ENCODE data around the gene OR4F3. TPM values are rescaled to one million over a fixed set of nuclear protein-coding genes. Genes with fewer than 3 reads are reported as not detected.

The OR4F3 gene
- total RNA-seq: not detected in 2 replicates

GRCh38 chr5:181366968-181367367 is at the start of gene OR4F3:
TSS of gene OR4F3 (plus strand) at chr5:181367268.

Other genes with a start within 250 kb of the OR4F3 start
- gene OR2V1, start 236.1 kb upstream of the OR4F3 start, total RNA-seq: not detected in 2 replicates
- not detected in 2 replicates for gene OR2V2, start 219.7 kb upstream of the OR4F3 start, total RNA-seq
- 0.94 and 1.9 TPM in 2 replicates for gene TRIM7, start 162.1 kb upstream of the OR4F3 start, total RNA-seq
- 13.0 and 15.8 TPM in 2 replicates for gene TRIM41, start 144.0 kb upstream of the OR4F3 start, total RNA-seq
- gene RACK1, start 123.4 kb upstream of the OR4F3 start, total RNA-seq: 3,255 and 5,180 TPM in 2 replicates
- 4.4 and 5.7 TPM in 2 replicates for gene TRIM52, start 106.1 kb upstream of the OR4F3 start, total RNA-seq

Measured in pericardium fibroblast (primary cell).